HG03378 (cell line): ENCODE measurements around the gene SPARCL1.

Experiments used
- ATAC-seq: cut with Tn5 transposase; IDR thresholded peaks from one replicate; pipeline ENCODE4 v1.9.1; 2021; ENCODE audit warnings: mild to moderate bottlenecking, moderate library complexity; ENCODE audit not compliant: unreplicated experiment

SPARCL1 gene

GRCh38 chr4:87541956-87542709, 13.0 kb upstream of the SPARCL1 start:
- ATAC-seq: no peak

GRCh38 chr4:87541521-87541920, 12.3 kb upstream of the SPARCL1 start:
- ATAC-seq: no peak

- no peak for ATAC-seq
These were observed 11.2 kb upstream of the SPARCL1 start for GRCh38 chr4:87540146-87541058.

GRCh38 chr4:87532907-87533306, 3.7 kb upstream of the SPARCL1 start:
- ATAC-seq: no peak

- no peak for ATAC-seq
These were observed 2.9 kb upstream of the SPARCL1 start for GRCh38 chr4:87532109-87532508.

GRCh38 chr4:87531621-87532020, 2.4 kb upstream of the SPARCL1 start:
- no peak for ATAC-seq

- no peak for ATAC-seq
These were observed 1.7 kb upstream of the SPARCL1 start for GRCh38 chr4:87530868-87531267.

GRCh38 chr4:87530229-87530628, 1.1 kb upstream of the SPARCL1 start:
- ATAC-seq: no peak

- ATAC-seq: no peak
These were observed 1.6 kb downstream of the SPARCL1 start for GRCh38 chr4:87527431-87528220.

GRCh38 chr4:87525636-87526295, 3.4 kb downstream of the SPARCL1 start:
- ATAC-seq: no peak

GRCh38 chr4:87524456-87524855, 4.7 kb downstream of the SPARCL1 start:
- no peak for ATAC-seq

GRCh38 chr4:87523307-87523706, 5.9 kb downstream of the SPARCL1 start:
- ATAC-seq: no peak

- ATAC-seq: peak; percentile 89
These were observed 7.3 kb downstream of the SPARCL1 start for GRCh38 chr4:87521757-87522374.

GRCh38 chr4:87521319-87521718, 7.9 kb downstream of the SPARCL1 start:
- no peak for ATAC-seq

- no peak for ATAC-seq
These were observed 11.6 kb downstream of the SPARCL1 start for GRCh38 chr4:87517621-87518020.

GRCh38 chr4:87516683-87517082, 12.5 kb downstream of the SPARCL1 start:
- no peak for ATAC-seq

GRCh38 chr4:87512400-87512799, 16.8 kb downstream of the SPARCL1 start:
- ATAC-seq: no peak

GRCh38 chr4:87511500-87511899, 17.7 kb downstream of the SPARCL1 start:
- ATAC-seq: no peak

- ATAC-seq: no peak
These were observed 18.4 kb downstream of the SPARCL1 start for GRCh38 chr4:87510747-87511146.

- ATAC-seq: no peak
These were observed 22.0 kb downstream of the SPARCL1 start for GRCh38 chr4:87506974-87507701.
